Measurements from ENCODE around the gene SPRN.
"Not testable (repeated sequence)": the region's sequence is repeated elsewhere in the genome, so short reads cannot be mapped to it uniquely, and the experiment has no call there.

SPRN gene

DNA sequence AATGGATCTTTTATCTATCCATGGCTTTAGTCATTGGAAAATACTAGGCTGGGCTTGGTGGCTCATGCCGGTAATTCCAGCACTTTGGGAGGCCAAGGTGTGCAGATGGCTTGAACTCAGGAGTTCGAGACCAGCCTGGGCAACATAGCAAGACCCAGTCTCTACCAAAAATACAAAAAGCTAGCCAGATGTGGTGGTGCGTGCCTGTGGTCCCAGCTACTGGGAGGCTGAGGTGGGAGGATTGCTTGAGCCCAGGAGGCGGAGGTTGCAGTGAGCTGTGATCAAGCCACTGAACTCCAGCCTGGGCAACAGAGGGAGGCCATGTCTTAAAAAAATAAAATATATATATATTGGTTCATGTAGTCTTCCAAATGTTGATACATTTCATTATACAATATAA lies 37.5 kb downstream of the SPRN start:
- not testable (repeated sequence) for DNase-seq (ENCODE audit: low spot score)

DNA sequence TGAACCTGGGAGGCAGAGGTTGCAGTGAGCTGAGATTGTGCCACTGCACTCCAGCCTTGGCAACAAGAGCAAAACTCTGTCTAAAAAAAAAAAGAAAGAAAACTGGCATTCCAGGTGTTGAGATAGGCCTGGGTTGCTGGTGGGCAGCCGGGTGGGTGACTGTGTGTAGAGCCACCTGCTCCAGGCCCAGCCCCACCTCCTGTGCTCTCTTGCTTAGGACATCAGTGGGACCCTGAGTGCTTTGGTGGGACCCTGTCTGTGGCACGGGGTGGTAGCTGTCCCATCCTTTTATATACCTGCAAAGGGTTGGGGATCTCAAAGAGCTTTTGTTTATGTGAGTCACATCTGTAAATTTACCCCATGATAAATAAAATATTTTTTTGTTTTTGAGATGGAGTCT lies 39.2 kb downstream of the SPRN start:
- DNase-seq (ENCODE audit: low spot score), result no peak

DNA sequence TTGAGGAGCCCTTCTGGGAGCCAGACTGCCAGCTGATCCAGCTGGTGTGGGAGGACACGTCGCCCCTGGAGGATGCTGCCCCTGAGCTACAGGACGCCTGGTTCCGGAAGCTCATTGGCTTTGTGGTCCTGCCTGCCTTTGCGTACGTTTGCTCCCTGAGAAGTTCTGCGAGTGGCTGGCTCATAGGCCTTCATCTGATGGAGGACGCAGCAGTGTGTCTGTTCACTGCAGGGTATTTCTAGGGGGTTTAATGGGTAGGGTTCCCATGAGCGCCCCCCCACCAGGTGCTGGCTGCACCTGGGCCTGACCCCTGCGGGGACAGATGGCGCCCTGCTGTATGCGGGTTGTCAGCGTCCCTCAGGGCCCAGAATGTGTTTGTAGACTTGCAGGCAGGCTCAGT lies 40.4 kb downstream of the SPRN start:
- DNase-seq (ENCODE audit: low spot score), result no peak

DNA sequence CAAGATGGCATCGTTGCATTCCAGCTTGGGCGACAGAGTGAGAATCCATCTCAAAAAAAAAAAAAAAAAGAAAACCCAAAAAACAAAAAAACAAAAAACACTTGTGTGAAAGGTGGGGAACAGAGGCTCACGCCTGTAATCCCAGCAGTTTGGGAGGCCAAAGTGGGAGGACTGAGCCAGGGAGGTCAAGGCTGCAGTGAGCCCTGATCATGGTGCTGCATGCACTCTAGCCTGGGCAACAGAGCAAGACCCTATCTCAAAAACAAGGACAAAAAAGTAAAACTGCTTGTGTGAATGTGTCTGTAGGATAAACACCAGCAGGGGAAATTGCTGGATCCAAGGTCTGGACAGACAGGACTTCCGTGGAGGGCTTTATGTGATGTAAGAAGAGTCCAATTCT lies 40.9 kb downstream of the SPRN start:
- DNase-seq (ENCODE audit: low spot score), result no peak

DNA sequence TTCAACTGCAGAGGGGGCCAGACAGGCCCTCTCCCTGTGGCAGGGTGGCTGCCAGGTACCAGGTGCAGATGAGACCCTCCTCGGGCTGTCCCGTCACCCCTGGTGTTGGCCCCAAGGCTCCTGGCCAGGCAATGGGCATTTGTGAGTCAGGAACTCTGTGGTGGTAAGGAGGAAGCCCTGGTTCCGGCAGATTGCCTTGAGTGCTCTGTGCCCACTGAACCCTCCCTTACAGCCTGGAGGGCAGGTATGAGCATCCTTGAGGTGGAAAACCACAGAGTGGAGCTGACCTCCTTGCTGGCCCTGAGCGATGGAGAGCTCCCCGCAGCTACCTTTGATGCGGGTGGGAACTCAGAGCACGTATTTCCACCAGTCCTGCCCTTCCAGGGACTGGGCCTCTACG lies 43.4 kb downstream of the SPRN start:
- peak; percentile 59 for DNase-seq (ENCODE audit: low spot score)

DNA sequence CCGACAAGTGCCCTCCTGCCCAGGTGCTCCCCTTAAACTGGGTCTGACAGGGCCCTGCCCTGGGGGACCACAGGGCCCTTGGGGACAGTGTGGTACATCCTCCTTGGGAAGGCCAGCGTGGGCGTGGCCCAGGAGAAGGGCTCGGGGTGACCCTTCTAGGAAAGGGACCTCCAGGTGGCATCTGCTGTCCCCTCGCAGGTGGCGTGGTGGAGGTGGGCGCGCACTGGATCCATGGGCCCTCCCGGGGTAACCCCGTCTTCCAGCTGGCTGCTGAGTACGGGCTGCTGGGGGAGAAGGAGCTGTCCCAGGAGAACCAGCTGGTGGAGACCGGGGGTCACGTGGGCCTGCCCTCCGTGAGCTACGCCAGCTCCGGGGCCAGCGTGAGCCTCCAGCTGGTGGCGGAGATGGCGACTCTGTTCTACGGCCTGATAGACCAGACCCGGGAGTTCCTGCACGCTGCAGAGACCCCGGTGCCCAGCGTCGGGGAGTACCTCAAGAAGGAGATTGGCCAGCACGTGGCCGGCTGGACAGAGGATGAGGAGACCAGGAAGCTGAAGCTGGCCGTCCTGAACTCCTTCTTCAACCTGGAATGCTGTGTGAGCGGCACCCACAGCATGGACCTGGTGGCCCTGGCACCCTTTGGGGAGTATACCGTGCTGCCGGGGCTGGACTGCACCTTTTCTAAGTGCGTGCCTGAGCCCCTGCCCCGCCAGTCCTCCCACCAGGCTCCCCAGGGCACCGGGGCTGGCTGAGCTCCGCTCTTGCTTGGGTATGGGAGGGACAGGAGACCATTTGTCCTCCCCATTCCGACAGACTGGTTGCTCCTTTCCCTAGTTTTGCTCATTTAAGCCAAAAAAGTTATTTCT lies 44.4 kb downstream of the SPRN start:
- no peak for DNase-seq (ENCODE audit: low spot score)

DNA sequence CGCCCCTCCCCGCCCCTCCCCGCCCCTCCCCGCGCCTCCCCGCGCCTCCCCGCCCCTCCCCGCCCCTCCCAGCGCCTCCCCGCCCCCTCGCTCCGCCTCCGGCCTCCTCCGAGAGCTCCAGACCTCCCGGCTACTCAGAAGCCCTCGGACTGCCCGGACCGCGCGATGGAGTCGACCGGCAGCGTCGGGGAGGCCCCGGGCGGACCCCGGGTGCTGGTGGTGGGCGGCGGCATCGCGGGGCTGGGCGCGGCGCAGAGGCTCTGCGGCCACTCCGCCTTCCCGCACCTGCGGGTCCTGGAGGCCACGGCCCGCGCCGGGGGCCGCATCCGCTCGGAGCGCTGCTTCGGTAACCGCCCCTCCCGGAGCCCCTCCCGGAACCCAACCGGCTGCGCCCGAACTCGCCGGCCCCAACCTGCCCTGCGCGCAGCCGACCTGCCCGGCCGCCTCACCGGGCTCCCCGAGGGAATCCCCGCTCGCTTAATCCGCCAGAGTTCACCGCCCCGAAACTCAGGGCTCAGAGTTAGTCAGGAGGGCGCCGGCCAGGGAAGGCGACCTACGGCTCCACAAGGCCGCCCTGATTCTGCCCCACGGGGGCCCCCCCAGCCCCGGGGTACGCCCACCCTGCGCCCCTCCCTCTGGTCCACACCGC lies 45.1 kb downstream of the SPRN start, which contains the start of gene PAOX:
TSS of gene PAOX (plus strand) at position 111 of the 649 bp plus-strand sequence. CDS start at position 166, 55 bp downstream.
- DNase-seq (ENCODE audit: low spot score), result peak; percentile 72

DNA sequence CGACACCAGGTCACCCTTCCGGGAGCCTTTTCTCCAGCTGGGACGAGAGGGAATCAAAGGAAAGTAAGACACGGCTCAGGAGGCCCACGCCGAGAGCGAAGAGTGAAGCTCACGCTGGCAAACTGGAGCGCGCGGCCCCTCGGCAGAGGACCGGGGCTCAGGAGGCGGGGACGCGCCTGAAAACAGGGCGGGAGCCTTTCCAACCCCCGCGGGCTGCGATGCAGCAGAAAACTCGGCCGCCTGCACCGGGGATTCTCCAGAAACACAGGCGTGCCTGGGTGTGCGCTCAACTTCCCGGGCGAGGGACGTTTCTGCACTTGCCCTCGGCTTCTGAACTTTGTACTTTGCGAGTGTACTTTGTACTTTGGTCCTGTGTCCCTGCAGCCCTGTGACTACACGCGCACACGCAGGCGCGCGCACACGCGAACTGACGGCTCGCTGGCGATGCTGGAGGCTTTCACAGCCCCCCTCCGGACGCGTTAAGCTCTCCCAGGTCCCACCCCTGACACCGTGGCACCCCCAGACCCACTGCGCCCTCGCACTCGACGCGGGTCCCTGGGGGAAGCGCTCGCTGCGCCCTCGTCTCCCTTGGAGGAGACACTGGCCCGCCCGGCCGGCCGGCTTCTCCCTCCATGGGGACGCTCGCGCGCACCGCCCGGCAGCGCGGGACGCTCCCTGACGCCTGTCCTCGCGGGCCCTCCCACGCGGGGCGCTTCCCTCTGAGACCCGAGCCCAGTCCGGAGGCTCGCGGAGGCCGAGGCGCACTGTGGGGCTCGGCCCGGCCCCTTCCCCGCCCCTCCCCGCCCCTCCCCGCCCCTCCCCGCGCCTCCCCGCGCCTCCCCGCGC lies 46.0 kb downstream of the SPRN start:
- DNase-seq (ENCODE audit: low spot score), result peak; percentile 44

DNA sequence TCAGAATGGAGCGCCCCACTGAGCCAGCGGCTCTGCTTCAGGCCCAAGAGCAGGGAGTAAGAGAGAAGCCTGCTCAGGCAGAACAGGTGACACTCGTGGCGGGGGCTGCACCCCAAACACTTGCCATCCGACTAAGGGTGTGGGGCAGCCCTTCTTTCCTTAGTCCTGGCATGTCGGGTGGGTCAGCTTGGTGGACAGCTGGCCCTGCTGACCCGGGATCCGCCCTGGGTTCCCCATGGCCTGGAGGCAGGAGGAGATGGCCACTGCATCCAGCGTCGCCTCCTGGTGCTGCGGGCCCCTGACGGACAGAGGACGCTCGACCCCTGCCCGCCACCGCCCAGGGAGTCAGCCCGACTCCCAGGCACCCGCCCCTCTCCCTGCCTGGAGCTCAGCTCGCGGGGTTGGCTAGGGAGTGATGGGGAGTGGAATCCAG lies 46.6 kb downstream of the SPRN start:
- DNase-seq (ENCODE audit: low spot score), result no peak

DNA sequence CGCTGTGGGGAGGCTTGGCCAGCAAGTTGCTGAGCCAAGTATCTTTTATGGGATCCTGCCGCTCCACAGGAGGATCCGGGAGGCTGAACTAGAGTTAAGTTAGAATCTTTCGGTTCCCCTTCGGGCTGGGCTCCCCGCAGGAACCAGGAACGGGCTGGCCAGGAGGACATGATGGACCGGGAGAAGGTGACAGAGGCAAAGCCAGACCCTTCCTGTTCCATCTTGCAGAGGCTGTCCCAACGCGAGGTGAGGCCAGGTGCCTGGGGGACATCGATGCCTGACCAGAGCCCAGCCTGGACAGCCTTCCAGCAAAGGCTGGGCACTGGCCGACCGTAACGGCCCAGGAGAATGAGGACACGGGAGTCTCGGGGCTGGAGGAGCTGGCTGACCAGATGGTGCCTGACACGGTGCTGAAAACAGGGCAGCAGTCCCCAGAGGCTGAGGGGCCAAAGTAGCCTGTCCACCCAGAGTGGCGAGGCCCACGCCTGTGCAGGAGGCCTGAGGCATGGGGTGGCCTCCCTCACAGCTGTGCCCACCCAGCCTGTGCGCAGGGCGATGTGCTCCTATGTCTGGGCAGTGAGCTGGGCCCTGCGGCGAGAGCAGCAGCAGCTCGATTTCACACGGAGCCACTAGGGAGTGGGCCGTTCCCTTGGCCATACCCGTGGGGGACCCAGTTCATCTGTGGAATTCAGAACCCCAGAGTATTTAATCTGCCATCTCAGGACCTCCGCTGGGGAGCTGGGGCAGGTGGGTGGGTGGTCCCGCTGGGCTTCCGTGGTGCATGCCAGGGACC lies 47.2 kb downstream of the SPRN start:
- no peak for DNase-seq (ENCODE audit: low spot score)

DNA sequence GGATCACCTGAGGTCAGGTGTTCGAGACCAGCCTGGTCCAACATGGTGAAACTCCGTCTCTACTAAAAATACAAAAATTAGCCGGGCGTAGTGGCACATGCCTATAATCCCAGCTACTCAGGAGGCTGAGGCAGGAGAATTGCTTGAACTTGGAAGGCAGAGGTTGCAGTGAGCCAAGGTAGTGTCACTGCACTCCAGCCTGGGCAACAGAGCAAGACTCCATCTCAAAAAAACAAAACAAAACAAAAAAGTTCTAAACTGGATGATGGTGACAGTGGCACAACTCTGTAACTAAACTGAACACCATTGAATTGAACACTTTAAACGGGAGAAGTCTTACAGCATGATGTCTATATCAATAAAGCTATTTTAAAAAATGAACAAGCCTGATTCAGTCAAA lies 48.2 kb downstream of the SPRN start:
- DNase-seq (ENCODE audit: low spot score), result not testable (repeated sequence)

DNA sequence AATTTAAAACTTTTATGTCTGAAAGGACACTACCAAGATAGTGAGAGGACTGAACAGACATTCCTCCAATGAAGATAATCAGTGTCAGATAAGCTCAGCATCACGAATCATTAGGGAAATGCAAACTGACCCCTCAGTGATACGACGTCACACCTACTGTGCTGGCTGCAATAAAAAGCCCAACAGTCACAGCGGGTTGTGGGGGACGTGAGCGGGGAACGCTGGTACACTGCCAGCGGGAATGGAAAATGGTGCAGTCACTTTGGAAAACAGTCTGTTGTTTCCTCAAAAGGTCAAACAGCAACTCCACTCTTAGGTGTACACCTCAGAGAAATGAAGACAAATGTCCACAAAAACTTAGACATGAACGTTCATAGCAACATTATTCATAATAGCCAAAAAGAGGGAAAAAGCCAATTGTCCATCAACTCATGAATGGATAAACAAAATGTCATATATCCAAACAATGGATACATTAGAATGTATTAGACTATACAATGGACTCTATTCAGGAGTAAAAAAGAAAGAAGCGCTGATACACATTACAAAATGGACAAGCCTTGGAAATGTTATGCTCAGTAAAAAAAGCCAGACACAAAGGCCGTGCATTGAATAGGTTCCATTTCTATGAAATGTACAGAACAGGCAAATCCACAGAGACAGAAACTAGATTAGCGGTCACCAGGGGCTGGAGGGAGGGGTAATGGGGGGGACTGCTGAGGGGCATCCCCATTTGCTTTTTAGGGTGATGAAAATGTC lies 48.9 kb downstream of the SPRN start:
- DNase-seq (ENCODE audit: low spot score), result no peak

DNA sequence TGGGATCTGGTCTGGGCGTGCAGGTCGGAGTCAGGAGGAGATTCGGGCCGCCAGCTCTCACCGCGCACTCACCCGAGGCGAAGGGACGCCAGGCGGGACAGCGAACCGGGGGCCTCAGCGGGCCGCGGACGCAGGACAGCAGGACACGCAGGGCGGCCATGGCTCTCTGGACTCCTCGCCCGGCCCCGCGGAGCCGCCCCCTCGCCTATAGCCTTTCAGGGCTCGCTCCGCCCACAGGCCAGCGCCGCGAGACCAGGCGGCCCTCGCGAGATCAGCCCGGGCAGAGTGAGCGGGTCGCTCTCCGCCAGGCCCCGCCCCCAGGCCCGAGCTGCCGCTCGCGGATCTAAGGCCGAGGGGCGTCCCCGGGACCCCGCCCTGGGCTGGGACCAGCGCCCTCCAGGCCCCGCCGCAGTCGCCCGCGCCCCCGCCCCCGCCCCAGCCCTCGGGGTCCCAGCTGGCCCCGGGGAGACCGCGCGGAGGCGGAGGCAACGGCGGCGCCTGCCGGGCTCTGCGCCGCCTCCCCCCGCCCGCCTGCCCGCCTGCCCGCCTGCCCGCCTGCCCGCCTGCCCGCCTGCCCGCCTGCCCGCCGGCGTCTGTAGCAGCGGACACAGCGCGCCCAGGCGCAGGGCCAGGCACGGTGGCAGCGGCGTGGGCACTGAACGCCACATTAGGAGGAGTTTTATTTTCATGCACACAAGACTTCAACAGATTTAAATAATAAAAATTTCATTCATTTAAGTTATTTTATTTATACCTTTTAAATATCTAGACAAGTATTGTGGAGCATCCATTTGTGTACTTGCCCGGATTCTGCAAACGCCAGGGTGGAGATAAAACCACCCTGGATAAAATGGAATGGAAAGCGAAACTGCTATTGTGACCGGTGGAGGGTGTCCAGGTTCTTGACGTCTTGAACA lies 51.0 kb downstream of the SPRN start, which contains the start of gene ECHS1:
TSS of gene ECHS1 (minus strand) at position 181 of the 917 bp plus-strand sequence. CDS start at position 160, 21 bp downstream.
- peak; percentile 93 for DNase-seq (ENCODE audit: low spot score)

DNA sequence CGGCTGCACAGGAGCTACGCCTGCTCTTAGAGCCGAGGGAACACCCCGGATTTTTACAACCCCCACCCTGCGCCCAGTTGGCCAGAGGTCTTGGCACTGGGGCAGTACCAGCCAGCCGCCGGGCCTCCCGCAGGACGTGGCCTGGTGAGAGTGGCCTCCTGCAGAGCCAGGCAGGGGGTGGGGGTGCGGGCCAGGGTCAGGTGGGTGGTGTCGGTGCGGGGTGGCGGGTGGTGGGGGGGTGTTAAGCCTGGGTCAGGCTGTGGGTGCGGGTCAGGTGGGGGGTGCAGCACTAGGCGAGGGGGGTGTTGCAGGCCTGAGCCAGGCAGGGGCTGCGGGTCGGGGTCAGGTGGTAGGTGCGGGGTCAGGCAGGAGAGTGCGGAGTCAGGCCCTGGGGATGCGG lies 51.9 kb downstream of the SPRN start:
- peak; percentile 14 for DNase-seq (ENCODE audit: low spot score)

All from kidney tubule cell (primary cell).